ENCODE results near the gene PEMT.

DNA sequence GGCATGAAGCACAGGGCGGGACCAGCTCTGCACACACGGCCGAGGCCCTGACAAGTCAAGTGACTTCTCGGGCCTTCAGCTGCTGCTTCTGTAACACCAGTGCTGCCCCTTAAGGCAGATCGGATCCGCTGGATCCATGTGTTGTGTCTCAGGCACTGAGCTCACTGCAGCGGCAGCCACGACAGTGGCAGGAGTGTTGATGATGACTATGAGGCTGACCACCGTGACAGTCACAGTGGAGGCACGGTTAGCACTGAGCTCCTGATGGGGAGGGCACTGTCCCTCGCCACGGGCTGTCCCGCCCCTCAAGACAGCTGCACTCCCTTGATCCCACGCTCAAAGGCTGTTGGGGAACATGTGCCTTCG is 29.4 kb downstream of the PEMT start:
- TF ChIP-seq, protein P1, sequence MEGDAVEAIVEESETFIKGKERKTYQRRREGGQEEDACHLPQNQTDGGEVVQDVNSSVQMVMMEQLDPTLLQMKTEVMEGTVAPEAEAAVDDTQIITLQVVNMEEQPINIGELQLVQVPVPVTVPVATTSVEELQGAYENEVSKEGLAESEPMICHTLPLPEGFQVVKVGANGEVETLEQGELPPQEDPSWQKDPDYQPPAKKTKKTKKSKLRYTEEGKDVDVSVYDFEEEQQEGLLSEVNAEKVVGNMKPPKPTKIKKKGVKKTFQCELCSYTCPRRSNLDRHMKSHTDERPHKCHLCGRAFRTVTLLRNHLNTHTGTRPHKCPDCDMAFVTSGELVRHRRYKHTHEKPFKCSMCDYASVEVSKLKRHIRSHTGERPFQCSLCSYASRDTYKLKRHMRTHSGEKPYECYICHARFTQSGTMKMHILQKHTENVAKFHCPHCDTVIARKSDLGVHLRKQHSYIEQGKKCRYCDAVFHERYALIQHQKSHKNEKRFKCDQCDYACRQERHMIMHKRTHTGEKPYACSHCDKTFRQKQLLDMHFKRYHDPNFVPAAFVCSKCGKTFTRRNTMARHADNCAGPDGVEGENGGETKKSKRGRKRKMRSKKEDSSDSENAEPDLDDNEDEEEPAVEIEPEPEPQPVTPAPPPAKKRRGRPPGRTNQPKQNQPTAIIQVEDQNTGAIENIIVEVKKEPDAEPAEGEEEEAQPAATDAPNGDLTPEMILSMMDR (IDR thresholded peaks at IDR 0.05), result no peak
- no peak for TF ChIP-seq POLR2AphosphoS5 (IDR thresholded peaks at IDR 0.05)
- TF ChIP-seq POLR2A (IDR thresholded peaks at IDR 0.05), result no peak
- no peak for TF ChIP-seq EP300 (IDR thresholded peaks at IDR 0.05; ENCODE audit: low read depth)

Measured in transverse colon (tissue), 4 donors.